WI38 (cell line): ENCODE measurements around the gene MCF2.

Source experiments
- H3K4me3 ChIP-seq: 2 replicates; pipeline ENCODE4 v1.5.1; 2011; ENCODE audit warnings: low read depth, mild to moderate bottlenecking, control low read depth, low read length
- TF ChIP-seq, protein P1 (sequence below): IDR thresholded peaks from 2 replicates; pipeline ENCODE4 v1.5.1; 2012; ENCODE audit warnings: low read depth, mild to moderate bottlenecking, control low read depth, low read length

Gene MCF2, protein sequence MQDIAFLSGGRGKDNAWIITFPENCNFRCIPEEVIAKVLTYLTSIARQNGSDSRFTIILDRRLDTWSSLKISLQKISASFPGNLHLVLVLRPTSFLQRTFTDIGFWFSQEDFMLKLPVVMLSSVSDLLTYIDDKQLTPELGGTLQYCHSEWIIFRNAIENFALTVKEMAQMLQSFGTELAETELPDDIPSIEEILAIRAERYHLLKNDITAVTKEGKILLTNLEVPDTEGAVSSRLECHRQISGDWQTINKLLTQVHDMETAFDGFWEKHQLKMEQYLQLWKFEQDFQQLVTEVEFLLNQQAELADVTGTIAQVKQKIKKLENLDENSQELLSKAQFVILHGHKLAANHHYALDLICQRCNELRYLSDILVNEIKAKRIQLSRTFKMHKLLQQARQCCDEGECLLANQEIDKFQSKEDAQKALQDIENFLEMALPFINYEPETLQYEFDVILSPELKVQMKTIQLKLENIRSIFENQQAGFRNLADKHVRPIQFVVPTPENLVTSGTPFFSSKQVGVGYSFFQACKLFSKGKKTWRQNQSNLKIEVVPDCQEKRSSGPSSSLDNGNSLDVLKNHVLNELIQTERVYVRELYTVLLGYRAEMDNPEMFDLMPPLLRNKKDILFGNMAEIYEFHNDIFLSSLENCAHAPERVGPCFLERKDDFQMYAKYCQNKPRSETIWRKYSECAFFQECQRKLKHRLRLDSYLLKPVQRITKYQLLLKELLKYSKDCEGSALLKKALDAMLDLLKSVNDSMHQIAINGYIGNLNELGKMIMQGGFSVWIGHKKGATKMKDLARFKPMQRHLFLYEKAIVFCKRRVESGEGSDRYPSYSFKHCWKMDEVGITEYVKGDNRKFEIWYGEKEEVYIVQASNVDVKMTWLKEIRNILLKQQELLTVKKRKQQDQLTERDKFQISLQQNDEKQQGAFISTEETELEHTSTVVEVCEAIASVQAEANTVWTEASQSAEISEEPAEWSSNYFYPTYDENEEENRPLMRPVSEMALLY

DNA sequence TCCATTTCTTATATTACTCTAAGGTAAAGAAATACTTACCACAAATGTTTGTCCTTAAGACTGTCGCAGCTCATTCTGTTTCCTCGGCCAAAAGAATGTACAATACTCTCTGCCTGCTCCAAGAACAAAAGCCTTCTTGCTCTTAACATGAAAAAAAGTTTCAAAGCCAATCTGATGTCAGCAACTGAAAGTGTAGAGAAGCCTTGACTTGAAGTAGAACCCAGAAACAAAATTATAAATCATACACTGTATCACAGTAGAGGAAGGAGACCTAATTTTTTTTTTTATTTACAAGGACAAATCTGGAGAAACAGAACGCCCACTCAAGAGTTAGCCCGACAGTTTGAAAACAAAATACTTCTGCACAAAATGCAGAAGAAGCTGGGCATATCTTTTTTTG lies at the start of gene MCF2:
MCF2 (minus strand) TSS at position 101 of the 400 bp plus-strand sequence. CDS start 56,423 bp downstream, outside the sequence.
- TF ChIP-seq, protein P1, sequence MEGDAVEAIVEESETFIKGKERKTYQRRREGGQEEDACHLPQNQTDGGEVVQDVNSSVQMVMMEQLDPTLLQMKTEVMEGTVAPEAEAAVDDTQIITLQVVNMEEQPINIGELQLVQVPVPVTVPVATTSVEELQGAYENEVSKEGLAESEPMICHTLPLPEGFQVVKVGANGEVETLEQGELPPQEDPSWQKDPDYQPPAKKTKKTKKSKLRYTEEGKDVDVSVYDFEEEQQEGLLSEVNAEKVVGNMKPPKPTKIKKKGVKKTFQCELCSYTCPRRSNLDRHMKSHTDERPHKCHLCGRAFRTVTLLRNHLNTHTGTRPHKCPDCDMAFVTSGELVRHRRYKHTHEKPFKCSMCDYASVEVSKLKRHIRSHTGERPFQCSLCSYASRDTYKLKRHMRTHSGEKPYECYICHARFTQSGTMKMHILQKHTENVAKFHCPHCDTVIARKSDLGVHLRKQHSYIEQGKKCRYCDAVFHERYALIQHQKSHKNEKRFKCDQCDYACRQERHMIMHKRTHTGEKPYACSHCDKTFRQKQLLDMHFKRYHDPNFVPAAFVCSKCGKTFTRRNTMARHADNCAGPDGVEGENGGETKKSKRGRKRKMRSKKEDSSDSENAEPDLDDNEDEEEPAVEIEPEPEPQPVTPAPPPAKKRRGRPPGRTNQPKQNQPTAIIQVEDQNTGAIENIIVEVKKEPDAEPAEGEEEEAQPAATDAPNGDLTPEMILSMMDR, result no peak
- H3K4me3 ChIP-seq, result no peak within 1 kb of the TSS

- TF ChIP-seq, protein P1, result no peak
- H3K4me3 ChIP-seq, result no peak overlapping the region
Observed at GRCh38 chrX:139751053-139751452, 43.1 kb upstream of the MCF2 start.

DNA sequence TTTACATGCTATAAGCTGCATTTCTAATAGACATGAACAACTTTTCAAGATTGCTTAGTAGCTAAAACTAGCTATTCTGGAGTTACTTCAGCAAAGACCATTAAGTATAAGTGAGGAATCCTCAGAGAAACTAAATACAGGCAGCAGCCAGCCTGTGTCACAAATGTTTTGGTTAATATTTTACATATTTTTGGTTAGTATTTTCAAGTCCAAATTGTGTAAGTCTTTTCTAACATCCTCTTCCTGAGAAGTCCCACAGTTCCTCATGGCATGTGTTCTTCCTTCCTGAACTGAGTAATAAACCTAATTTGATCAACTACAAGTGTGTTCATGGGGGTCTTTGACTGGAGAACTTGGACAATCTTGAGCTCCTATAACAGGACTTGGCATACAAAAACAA lies 42.4 kb upstream of the MCF2 start:
- no peak overlapping the region for H3K4me3 ChIP-seq
- TF ChIP-seq, protein P1, result no peak

DNA sequence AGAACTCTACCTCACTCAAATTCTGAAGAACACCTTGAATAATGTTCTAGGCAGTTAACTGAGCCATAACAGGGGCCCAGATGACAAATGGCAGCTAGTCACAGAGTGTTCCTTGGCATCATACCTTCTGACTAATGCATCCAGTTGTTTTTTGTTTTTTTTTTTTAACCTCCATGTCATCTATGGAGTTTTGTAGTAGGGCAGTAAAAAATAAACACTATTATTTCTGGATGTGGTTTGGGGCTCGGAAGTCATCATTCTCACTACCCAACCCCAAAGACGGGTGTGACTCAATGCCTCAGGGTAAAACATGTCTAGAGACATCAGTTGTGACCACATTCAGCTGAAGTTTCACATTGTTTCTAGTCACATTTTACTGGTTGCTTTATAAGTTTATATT lies 31.2 kb upstream of the MCF2 start:
- H3K4me3 ChIP-seq, result no peak overlapping the region
- TF ChIP-seq, protein P1, result no peak

- TF ChIP-seq, protein P1, result no peak
Observed at GRCh38 chrX:139738581-139738980, 30.6 kb upstream of the MCF2 start.

DNA sequence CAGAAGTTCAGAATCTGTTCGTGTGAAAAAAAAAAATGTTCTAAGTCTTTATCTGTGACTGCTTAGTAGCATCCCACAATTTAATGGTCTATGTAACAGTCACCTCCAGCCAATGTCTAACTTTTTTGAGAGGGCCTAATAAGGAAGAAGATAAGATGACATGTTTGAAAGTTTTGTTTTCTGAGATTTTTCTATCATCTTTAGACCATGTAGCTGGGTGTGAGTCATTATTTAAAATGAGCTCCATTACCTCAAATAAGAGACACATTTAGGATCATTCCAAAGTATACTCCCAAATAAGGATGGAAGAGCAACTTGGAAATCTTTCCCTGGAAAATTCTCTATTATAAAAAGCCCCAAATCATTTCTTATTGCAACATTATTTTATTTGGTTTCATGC lies 28.2 kb upstream of the MCF2 start:
- TF ChIP-seq, protein P1, result no peak
- no peak overlapping the region for H3K4me3 ChIP-seq

More at GRCh38 chrX:139738581-139738980, 30.6 kb upstream of the MCF2 start:
- H3K4me3 ChIP-seq, result no peak overlapping the region
